ENCODE results near the gene RASA3. TPM values are rescaled to one million over a fixed set of nuclear protein-coding genes. Genes with fewer than 3 reads are reported as not detected.

The RASA3 gene
- total and polyA plus RNA-seq, 2 donors (not counting 3 experiments of a cell fraction or from before 2014, with no cell fraction given), result 26.5 to 53.8 TPM

DNA sequence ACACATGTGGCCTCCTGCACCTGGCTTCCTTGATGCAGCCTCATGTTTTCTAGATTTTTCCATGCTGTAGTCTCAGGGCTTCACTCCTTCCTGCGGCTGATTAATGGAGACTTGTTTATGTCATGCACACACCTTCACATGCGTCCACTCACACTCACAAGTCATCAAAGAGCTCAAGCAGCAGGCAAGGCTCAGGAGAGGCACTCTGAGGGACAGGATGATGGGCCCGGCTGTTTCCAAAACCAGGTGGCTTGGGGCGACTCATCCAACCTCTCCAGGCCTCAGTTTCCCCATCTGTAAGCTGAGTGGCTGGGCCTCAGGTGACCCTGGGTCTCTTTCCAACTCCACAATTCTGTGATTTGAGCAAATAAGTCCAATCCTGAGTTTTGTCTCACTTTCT lies 36.9 kb downstream of the RASA3 start:
- H3K4me1 ChIP-seq (ENCODE audit: control insufficient read depth, extremely low read depth, insufficient read depth, low read length), result no peaks in the 10 kb centered on the region
- no TSS peak for BruUV-seq (replicated peaks)
- peaks cover 6% of the 10 kb centered on the region for H4K20me1 ChIP-seq (replicated peaks; ENCODE audit: control insufficient read depth, extremely low read depth, insufficient read depth, low read length)
- intact Hi-C loops (cut with micrococcal nuclease) (no loop called here), dilution Hi-C loops (cut with MboI; ENCODE audit: extremely low pct_ligation_motif_present, low sequenced_read_pairs) (no loop called here)
- H3K4me3 ChIP-seq (replicated peaks in 1 of 3; ENCODE audit: insufficient read depth in 1 of 3, low read depth in 1 of 3, low read length in 3 of 3), result no peak overlapping the region
- DNase-seq (ENCODE audit: low read depth, low spot score) (no peak), FAIRE-seq (no peak)
- TF ChIP-seq, protein P1, sequence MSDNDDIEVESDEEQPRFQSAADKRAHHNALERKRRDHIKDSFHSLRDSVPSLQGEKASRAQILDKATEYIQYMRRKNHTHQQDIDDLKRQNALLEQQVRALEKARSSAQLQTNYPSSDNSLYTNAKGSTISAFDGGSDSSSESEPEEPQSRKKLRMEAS (IDR thresholded peaks at IDR 0.05; ENCODE audit: insufficient read depth, insufficient read length), result no peak
- TF ChIP-seq EZH2 (IDR thresholded peaks at IDR 0.05; ENCODE audit: borderline replicate concordance, low read depth, low read length, severe bottlenecking), result no peak
- TF ChIP-seq POLR2AphosphoS5 (IDR thresholded peaks at IDR 0.05; ENCODE audit: insufficient read depth, low read depth, low read length), result no peak
- TF ChIP-seq, protein P2, sequence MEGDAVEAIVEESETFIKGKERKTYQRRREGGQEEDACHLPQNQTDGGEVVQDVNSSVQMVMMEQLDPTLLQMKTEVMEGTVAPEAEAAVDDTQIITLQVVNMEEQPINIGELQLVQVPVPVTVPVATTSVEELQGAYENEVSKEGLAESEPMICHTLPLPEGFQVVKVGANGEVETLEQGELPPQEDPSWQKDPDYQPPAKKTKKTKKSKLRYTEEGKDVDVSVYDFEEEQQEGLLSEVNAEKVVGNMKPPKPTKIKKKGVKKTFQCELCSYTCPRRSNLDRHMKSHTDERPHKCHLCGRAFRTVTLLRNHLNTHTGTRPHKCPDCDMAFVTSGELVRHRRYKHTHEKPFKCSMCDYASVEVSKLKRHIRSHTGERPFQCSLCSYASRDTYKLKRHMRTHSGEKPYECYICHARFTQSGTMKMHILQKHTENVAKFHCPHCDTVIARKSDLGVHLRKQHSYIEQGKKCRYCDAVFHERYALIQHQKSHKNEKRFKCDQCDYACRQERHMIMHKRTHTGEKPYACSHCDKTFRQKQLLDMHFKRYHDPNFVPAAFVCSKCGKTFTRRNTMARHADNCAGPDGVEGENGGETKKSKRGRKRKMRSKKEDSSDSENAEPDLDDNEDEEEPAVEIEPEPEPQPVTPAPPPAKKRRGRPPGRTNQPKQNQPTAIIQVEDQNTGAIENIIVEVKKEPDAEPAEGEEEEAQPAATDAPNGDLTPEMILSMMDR (IDR thresholded peaks at IDR 0.05; ENCODE audit: extremely low read depth in 1 of 2, insufficient read depth in 1 of 2, low read depth in 1 of 2, low read length in 2 of 2), result no peak
- TF ChIP-seq JUN (IDR thresholded peaks at IDR 0.05; ENCODE audit: borderline replicate concordance, insufficient read depth, insufficient read length, low read depth), result no peak
- TF ChIP-seq POLR2A (IDR thresholded peaks at IDR 0.05; ENCODE audit: low read depth, low read length), result no peak
- TF ChIP-seq GATA2 (IDR thresholded peaks at IDR 0.05; ENCODE audit: insufficient read depth, insufficient read length, low read depth, low read length), result no peak
- TF ChIP-seq MYC (IDR thresholded peaks at IDR 0.05; ENCODE audit: low read depth, low read length), result no peak
- no peak for TF ChIP-seq FOS (IDR thresholded peaks at IDR 0.05; ENCODE audit: borderline replicate concordance, insufficient read depth, low read length)
- no peaks in the 10 kb centered on the region for H3K9me3 ChIP-seq (replicated peaks; ENCODE audit: control insufficient read depth, insufficient read depth, low read length)
- ChIA-PET CTCF (interaction anchor here (0.8 kb wide), 1 partner anchor 46 kb away, joined by 3 read pairs; no protein-coding TSS in a partner anchor), POLR2A (no interaction called here)
- no peak overlapping the region for H3K27ac ChIP-seq (ENCODE audit: insufficient read depth, low read depth, low read length)
- no peaks in the 10 kb centered on the region for H3K36me3 ChIP-seq (ENCODE audit: control insufficient read depth in 2 of 2, extremely low read depth in 1 of 2, insufficient read depth in 2 of 2, low read length in 2 of 2)
- H3K4me2 ChIP-seq (ENCODE audit: insufficient read depth, low read length), result no peak overlapping the region
- no peaks in the 10 kb centered on the region for H3K27me3 ChIP-seq (ENCODE audit: control insufficient read depth in 2 of 2, insufficient read depth in 2 of 2, low read length in 2 of 2)
- H3K79me2 ChIP-seq (ENCODE audit: control insufficient read depth, insufficient read depth, low read length), result peaks cover 94% of the 10 kb centered on the region
- H3K9ac ChIP-seq (replicated peaks; ENCODE audit: extremely low read depth, insufficient read depth, low read length), result no peak overlapping the region
- H2AFZ ChIP-seq (ENCODE audit: low read depth, low read length), result no peak overlapping the region
- H3K9me1 ChIP-seq (replicated peaks; ENCODE audit: control insufficient read depth, extremely low read depth, insufficient read depth, low read length), result no peaks in the 10 kb centered on the region

All from endothelial cell of umbilical vein (primary cell).